Measurements from ENCODE around the gene GNG12. TPM values are rescaled to one million over a fixed set of nuclear protein-coding genes. Genes with fewer than 3 reads are reported as not detected.

The GNG12 gene
- total RNA-seq, 1 donor from 2014 or later = 23.2 TPM

- H3K27ac Mint-ChIP-seq = no peak overlapping the region
- no peaks in the 10 kb centered on the region for H3K27me3 Mint-ChIP-seq
- no peak for DNase-seq (ENCODE audit: extremely low spot score, unreplicated experiment)
- H3K36me3 Mint-ChIP-seq = no peaks in the 10 kb centered on the region
- TF ChIP-seq, protein P1, sequence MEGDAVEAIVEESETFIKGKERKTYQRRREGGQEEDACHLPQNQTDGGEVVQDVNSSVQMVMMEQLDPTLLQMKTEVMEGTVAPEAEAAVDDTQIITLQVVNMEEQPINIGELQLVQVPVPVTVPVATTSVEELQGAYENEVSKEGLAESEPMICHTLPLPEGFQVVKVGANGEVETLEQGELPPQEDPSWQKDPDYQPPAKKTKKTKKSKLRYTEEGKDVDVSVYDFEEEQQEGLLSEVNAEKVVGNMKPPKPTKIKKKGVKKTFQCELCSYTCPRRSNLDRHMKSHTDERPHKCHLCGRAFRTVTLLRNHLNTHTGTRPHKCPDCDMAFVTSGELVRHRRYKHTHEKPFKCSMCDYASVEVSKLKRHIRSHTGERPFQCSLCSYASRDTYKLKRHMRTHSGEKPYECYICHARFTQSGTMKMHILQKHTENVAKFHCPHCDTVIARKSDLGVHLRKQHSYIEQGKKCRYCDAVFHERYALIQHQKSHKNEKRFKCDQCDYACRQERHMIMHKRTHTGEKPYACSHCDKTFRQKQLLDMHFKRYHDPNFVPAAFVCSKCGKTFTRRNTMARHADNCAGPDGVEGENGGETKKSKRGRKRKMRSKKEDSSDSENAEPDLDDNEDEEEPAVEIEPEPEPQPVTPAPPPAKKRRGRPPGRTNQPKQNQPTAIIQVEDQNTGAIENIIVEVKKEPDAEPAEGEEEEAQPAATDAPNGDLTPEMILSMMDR (conservative IDR thresholded peaks at IDR 0.05) = no peak
- H3K4me3 Mint-ChIP-seq = no peak overlapping the region
- peaks cover 9% of the 10 kb centered on the region for H3K4me1 Mint-ChIP-seq (ENCODE audit: unreplicated experiment)
- no peaks in the 10 kb centered on the region for H3K9me3 Mint-ChIP-seq
Measured at GRCh38 chr1:67723620-67724019, 109.6 kb downstream of the GNG12 start.

DNA sequence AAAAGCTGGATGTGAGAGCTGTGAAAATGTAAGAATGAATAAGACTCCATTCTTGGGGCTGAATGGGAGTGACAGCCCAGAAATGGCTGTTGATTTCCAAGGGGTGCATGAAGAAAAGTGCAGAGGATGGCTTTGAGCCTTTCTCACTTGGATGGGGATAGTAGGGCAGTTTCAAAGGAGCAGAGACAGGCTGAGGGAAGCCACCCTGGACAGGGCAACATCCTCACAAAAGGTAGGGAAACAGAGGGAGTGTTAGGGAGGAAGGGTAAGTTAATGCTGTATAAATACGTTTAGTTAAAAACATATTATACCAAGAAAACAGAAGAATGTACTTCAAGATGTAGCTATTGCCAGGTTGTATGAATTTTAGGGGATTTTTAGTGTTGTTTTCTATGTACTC is 110.1 kb downstream of the GNG12 start:
- Mint-ChIP-seq H3K36me3 (no peaks in the 10 kb centered on the region), H3K27ac (no peak overlapping the region), H3K4me1 (ENCODE audit: unreplicated experiment) (peaks cover 9% of the 10 kb centered on the region)

DNA sequence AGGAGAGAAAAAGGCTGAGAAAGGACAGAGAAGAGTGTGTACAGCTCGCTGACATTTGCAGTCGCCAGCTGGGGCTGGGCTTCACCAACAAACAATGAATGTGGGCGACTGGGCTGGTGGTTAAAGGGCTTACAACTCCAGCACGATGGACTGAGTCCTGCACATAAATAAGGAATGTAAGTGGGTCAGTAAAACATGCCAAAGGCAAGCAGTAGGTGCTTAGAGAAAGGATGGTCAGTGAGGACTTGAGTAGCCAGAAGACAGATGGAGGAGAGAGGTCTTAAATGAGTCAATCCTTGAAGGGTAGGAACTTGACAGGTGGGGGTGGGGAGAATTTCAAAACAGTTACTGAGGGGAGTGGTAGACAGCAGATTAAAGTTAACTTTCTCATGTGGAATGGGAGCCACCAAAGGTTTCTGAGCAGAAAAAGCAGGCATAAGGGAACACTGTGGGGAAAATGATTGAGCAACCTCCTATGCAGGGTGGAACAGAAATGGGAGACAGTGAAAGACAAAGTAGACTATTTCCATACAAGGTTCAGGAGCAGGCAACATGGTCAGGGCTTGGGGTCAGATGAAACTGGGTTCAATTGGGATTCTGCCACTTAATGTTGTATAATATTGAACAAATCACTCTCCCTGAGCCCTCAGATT is 110.8 kb downstream of the GNG12 start:
- Mint-ChIP-seq H3K4me1 (ENCODE audit: unreplicated experiment) (peaks cover 12% of the 10 kb centered on the region), H3K36me3 (no peaks in the 10 kb centered on the region), H3K27ac (no peak overlapping the region), H3K9me3 (no peaks in the 10 kb centered on the region), H3K27me3 (no peaks in the 10 kb centered on the region), H3K4me3 (no peak overlapping the region)
- TF ChIP-seq, protein P1 (conservative IDR thresholded peaks at IDR 0.05) = no peak
- no peak for DNase-seq (ENCODE audit: extremely low spot score, unreplicated experiment)

More for the DNA sequence above, 110.1 kb downstream of the GNG12 start:
- Mint-ChIP-seq H3K27me3 (no peaks in the 10 kb centered on the region), H3K4me3 (no peak overlapping the region), H3K9me3 (no peaks in the 10 kb centered on the region)
- no peak for DNase-seq (ENCODE audit: extremely low spot score, unreplicated experiment)
- TF ChIP-seq, protein P1 (conservative IDR thresholded peaks at IDR 0.05) = no peak

GRCh38 chr1:67721650-67722291 is 111.5 kb downstream of the GNG12 start:
- Mint-ChIP-seq H3K4me3 (no peak overlapping the region), H3K4me1 (ENCODE audit: unreplicated experiment) (peaks cover 12% of the 10 kb centered on the region), H3K27ac (no peak overlapping the region), H3K27me3 (no peaks in the 10 kb centered on the region), H3K9me3 (no peaks in the 10 kb centered on the region), H3K36me3 (no peaks in the 10 kb centered on the region)
- TF ChIP-seq, protein P1 (conservative IDR thresholded peaks at IDR 0.05) = no peak
- no peak for DNase-seq (ENCODE audit: extremely low spot score, unreplicated experiment)

DNA sequence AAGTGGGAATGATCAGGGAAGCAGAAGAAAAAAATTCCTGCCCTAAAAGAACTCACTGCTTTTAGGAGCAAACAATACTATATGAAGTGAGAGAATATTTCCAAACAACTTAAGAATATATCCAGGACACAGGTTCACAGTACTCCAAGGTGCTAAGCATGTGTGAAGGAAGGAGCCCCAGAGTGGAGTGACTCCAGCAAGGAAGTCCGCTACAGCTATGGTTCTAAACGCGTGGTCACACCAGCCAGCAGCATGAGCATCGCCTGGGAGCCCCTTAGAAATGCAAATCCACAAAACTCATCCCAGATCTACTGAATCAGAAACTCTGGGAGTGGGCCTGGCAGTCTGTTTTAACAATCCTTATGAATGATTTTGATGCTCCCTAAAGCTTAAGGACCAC is 112.2 kb downstream of the GNG12 start:
- TF ChIP-seq, protein P1 (conservative IDR thresholded peaks at IDR 0.05) = no peak
- Mint-ChIP-seq H3K9me3 (no peaks in the 10 kb centered on the region), H3K36me3 (no peaks in the 10 kb centered on the region)

More for the DNA sequence above, 112.2 kb downstream of the GNG12 start:
- DNase-seq (ENCODE audit: extremely low spot score, unreplicated experiment) = no peak
- Mint-ChIP-seq H3K27ac (no peak overlapping the region), H3K27me3 (no peaks in the 10 kb centered on the region), H3K4me1 (ENCODE audit: unreplicated experiment) (peaks cover 17% of the 10 kb centered on the region), H3K4me3 (no peak overlapping the region)
